Midbrain (tissue), 1 donor: Measurements from ENCODE around the gene CDC34.

Source experiments
- DNase-seq: peaks from one replicate; lab custom pipeline; 2025; lab: John Stamatoyannopoulos, UW

Gene CDC34

GRCh38 chr19:497491-497868 is 34.1 kb upstream of the CDC34 start:
- no peak for DNase-seq

GRCh38 chr19:497869-498510 is 33.6 kb upstream of the CDC34 start:
- DNase-seq: no peak

- no peak for DNase-seq
These were observed 33.1 kb upstream of the CDC34 start for GRCh38 chr19:498511-498891.

GRCh38 chr19:498977-499623 is 32.5 kb upstream of the CDC34 start:
- DNase-seq: no peak

- DNase-seq: no peak
These were observed 29.9 kb upstream of the CDC34 start for GRCh38 chr19:501646-502045.

GRCh38 chr19:504616-505015 is 26.9 kb upstream of the CDC34 start:
- DNase-seq: no peak

GRCh38 chr19:506404-507285 is 24.9 kb upstream of the CDC34 start:
- peak; percentile 99 for DNase-seq

GRCh38 chr19:507286-508203 is 24.0 kb upstream of the CDC34 start, which contains the start of gene TPGS1:
Gene TPGS1, plus strand, starts transcription at chr19:507497. Its CDS starts 10 bp downstream, at chr19:507507.
- peak; percentile 84 for DNase-seq

GRCh38 chr19:508204-509150 is 23.1 kb upstream of the CDC34 start:
- DNase-seq: no peak

- DNase-seq: peak; percentile 56
These were observed 20.9 kb upstream of the CDC34 start for GRCh38 chr19:510606-511100.

- DNase-seq: no peak
These were observed 20.3 kb upstream of the CDC34 start for GRCh38 chr19:511101-511851.

GRCh38 chr19:512547-513365 is 18.8 kb upstream of the CDC34 start:
- DNase-seq: no peak

- DNase-seq: no peak
These were observed 18.0 kb upstream of the CDC34 start for GRCh38 chr19:513368-514165.

GRCh38 chr19:514166-514663 is 17.3 kb upstream of the CDC34 start:
- DNase-seq: no peak

- no peak for DNase-seq
These were observed 13.6 kb upstream of the CDC34 start for GRCh38 chr19:517721-518597.

- no peak for DNase-seq
These were observed 12.8 kb upstream of the CDC34 start for GRCh38 chr19:518598-519231.
